Daoy (cell line): ENCODE results near the gene KERA. TPM values are rescaled to one million over a fixed set of nuclear protein-coding genes. Genes with fewer than 3 reads are reported as not detected.

Experiments used
- DNase-seq: peaks from one replicate; pipeline ENCODE4 v3.0.0-alpha.2; 2015; ENCODE audit warnings: low read depth
- total RNA-seq: library from RNA; depleted of rRNA; stranded (reverse); fragments of >200 nt; shearing (Covaris generic); gene quantifications from 2 replicates; pipeline ENCODE4 v1.2.3, GENCODE V29; 2014

KERA gene
- total RNA-seq, 1 experiment from 2014 or later, result not detected

GRCh38 chr12:91073426-91073825, 15.6 kb upstream of the KERA start:
- no peak for DNase-seq

- no peak for DNase-seq
Observed at GRCh38 chr12:91072931-91073330, 15.1 kb upstream of the KERA start.

- no peak for DNase-seq
Observed at GRCh38 chr12:91070936-91071335, 13.1 kb upstream of the KERA start.

GRCh38 chr12:91065396-91065795, 7.6 kb upstream of the KERA start:
- DNase-seq, result no peak

GRCh38 chr12:91064640-91065039, 6.8 kb upstream of the KERA start:
- DNase-seq, result no peak

GRCh38 chr12:91061091-91061490, 3.3 kb upstream of the KERA start:
- no peak for DNase-seq

- DNase-seq, result no peak
Observed at GRCh38 chr12:91059211-91059610, 1.4 kb upstream of the KERA start.

GRCh38 chr12:91058786-91059185, 962 bp upstream of the KERA start:
- no peak for DNase-seq

GRCh38 chr12:91056488-91056887, 1.3 kb downstream of the KERA start:
- no peak for DNase-seq

GRCh38 chr12:91055976-91056375, 1.8 kb downstream of the KERA start:
- no peak for DNase-seq

GRCh38 chr12:91053951-91054715, 3.7 kb downstream of the KERA start:
- peak; percentile 2 for DNase-seq

- DNase-seq, result no peak
Observed at GRCh38 chr12:91052026-91052425, 5.8 kb downstream of the KERA start.

- DNase-seq, result no peak
Observed at GRCh38 chr12:91044586-91044985, 13.2 kb downstream of the KERA start.

- no peak for DNase-seq
Observed at GRCh38 chr12:91043408-91043807, 14.4 kb downstream of the KERA start.

GRCh38 chr12:91040096-91040755, 17.6 kb downstream of the KERA start:
- DNase-seq, result no peak

- DNase-seq, result no peak
Observed at GRCh38 chr12:91037276-91037675, 20.5 kb downstream of the KERA start.

GRCh38 chr12:91033251-91033650, 24.6 kb downstream of the KERA start:
- no peak for DNase-seq

- peak; percentile 47 for DNase-seq
Observed at GRCh38 chr12:91023326-91024004, 34.4 kb downstream of the KERA start.

- DNase-seq, result no peak
Observed at GRCh38 chr12:91021076-91021475, 36.7 kb downstream of the KERA start.

GRCh38 chr12:91019455-91019854, 38.4 kb downstream of the KERA start:
- no peak for DNase-seq

- no peak for DNase-seq
Observed at GRCh38 chr12:91017511-91018263, 40.1 kb downstream of the KERA start.

GRCh38 chr12:91017043-91017442, 40.8 kb downstream of the KERA start:
- no peak for DNase-seq
